Measurements from ENCODE around the gene USP12.

- no peak for TF ChIP-seq CTCF (IDR thresholded peaks at IDR 0.05)
- no peak for TF ChIP-seq POLR2A (IDR thresholded peaks at IDR 0.05)
Measured at GRCh38 chr13:27091451-27091850, 80.2 kb downstream of the USP12 start.

All from esophagus squamous epithelium (tissue), 4 donors.